GM23338 (cell line): ENCODE measurements around the gene SHF. TPM values are rescaled to one million over a fixed set of nuclear protein-coding genes. Genes with fewer than 3 reads are reported as not detected.

ENCODE experiments used
- ATAC-seq: fragments of 200-7000 bp; cut with Tn5 transposase; 3 replicates; pipeline ENCODE4 v1.9.1; 2020
- DNase-seq: peaks from one replicate; pipeline ENCODE4 v3.0.0-alpha.2; 2015; ENCODE audit warnings: low spot score
- H2AFZ ChIP-seq: fragments of 200-600 bp; sonication (generic); 2 replicates; pipeline ENCODE4 v1.8.0; 2016; ENCODE audit warnings: antibody characterized with exemption, mild to moderate bottlenecking, moderate library complexity
- H3F3A ChIP-seq: fragments of 200-600 bp; sonication (generic); replicated peaks from 2 replicates; pipeline ENCODE4 v1.8.0; 2017; ENCODE audit warnings: antibody characterized with exemption, mixed run types, low read depth
- H3K27ac ChIP-seq: fragments of 200-600 bp; sonication (generic); 2 replicates; pipeline ENCODE4 v1.6.1; 2016; ENCODE audit warnings: low read depth
- H3K27me3 ChIP-seq: fragments of 200-600 bp; sonication (generic); 2 replicates; pipeline ENCODE4 v1.8.0; 2016; ENCODE audit warnings: mild to moderate bottlenecking, mixed run types, moderate library complexity; ENCODE audit not compliant: insufficient read depth
- H3K36me3 ChIP-seq: fragments of 200-600 bp; sonication (generic); 2 replicates; pipeline ENCODE4 v1.8.0; 2016; ENCODE audit warnings: mild to moderate bottlenecking; ENCODE audit not compliant: insufficient read depth
- H3K4me1 ChIP-seq: fragments of 200-600 bp; sonication (generic); 2 replicates; pipeline ENCODE4 v1.8.0; 2016; ENCODE audit warnings: mild to moderate bottlenecking, moderate library complexity; ENCODE audit not compliant: insufficient read depth
- H3K4me2 ChIP-seq: fragments of 200-600 bp; sonication (generic); 2 replicates; pipeline ENCODE4 v1.7.1; 2017; ENCODE audit warnings: mixed run types
- H3K4me3 ChIP-seq: fragments of 200-600 bp; sonication (generic); 2 replicates; pipeline ENCODE4 v1.6.1; 2016; ENCODE audit warnings: mixed run types
- H3K79me2 ChIP-seq: fragments of 200-600 bp; sonication (generic); replicated peaks from 2 replicates; pipeline ENCODE4 v1.8.0; 2017; ENCODE audit warnings: mild to moderate bottlenecking; ENCODE audit not compliant: insufficient read depth
- H3K9me2 ChIP-seq: fragments of 200-600 bp; sonication (generic); 2 replicates; pipeline ENCODE4 v1.8.0; 2017; ENCODE audit not compliant: insufficient read depth
- H4K20me1 ChIP-seq: fragments of 200-600 bp; sonication (generic); replicated peaks from 2 replicates; pipeline ENCODE4 v1.8.0; 2017; ENCODE audit warnings: mild to moderate bottlenecking; ENCODE audit not compliant: insufficient read depth
- H3K27ac Mint-ChIP-seq: 2 replicates; pipeline ENCODE4 v1.8.0; 2020; ENCODE audit warnings: inconsistent platforms, mild to moderate bottlenecking, moderate library complexity, mixed read lengths
- H3K27me3 Mint-ChIP-seq: 3 replicates; pipeline ENCODE4 v1.8.0; 2022; ENCODE audit warnings: low read depth, mild to moderate bottlenecking, moderate library complexity, mixed read lengths, inconsistent platforms; ENCODE audit not compliant: insufficient read depth, poor library complexity
- H3K36me3 Mint-ChIP-seq: 3 replicates; pipeline ENCODE4 v1.8.0; 2021; ENCODE audit warnings: low read depth, mild to moderate bottlenecking, inconsistent platforms, moderate library complexity, mixed read lengths
- H3K4me1 Mint-ChIP-seq: 3 replicates; pipeline ENCODE4 v1.8.0; 2020; ENCODE audit warnings: mild to moderate bottlenecking, inconsistent platforms, mixed read lengths
- H3K4me3 Mint-ChIP-seq: 3 replicates; pipeline ENCODE4 v1.8.0; 2021; ENCODE audit warnings: moderate library complexity, mild to moderate bottlenecking, inconsistent platforms, mixed read lengths
- H3K9me3 Mint-ChIP-seq: 3 replicates; pipeline ENCODE4 v1.8.0; 2020; ENCODE audit warnings: moderate library complexity, mild to moderate bottlenecking, inconsistent platforms, mixed read lengths
- CREB1 ChIP-seq: fragments of 250-450 bp; sonication (Bioruptor Pico); IDR thresholded peaks from 2 replicates; pipeline ENCODE4 v1.5.0; 2020; ENCODE audit warnings: low read depth, mild to moderate bottlenecking, moderate library complexity
- EZH2phosphoT487 ChIP-seq: fragments of 200-600 bp; sonication (generic); IDR thresholded peaks from one replicate; pipeline ENCODE4 v1.8.1; 2018; ENCODE audit warnings: antibody characterized with exemption; ENCODE audit not compliant: unreplicated experiment
- POLR2AphosphoS5 ChIP-seq: IDR thresholded peaks from 2 replicates; pipeline ENCODE4 v1.6.1; 2016; ENCODE audit warnings: antibody characterized with exemption, low read depth
- ZNF114 ChIP-seq: fragments of 250-450 bp; sonication (Bioruptor Pico); IDR thresholded peaks from 2 replicates; pipeline ENCODE4 v1.5.0; 2020; ENCODE audit warnings: mild to moderate bottlenecking, moderate library complexity
- ZNF462 ChIP-seq: fragments of 250-450 bp; sonication (Bioruptor Pico); IDR thresholded peaks from 2 replicates; pipeline ENCODE4 v1.5.0; 2020; ENCODE audit warnings: mild to moderate bottlenecking, moderate library complexity
- polyA plus RNA-seq: library from polyadenylated mRNA; unstranded; fragments of >200 nt; fragmentation: Nextera tagmentation; extraction: Ambion mirVana; gene quantifications from 2 replicates; pipeline ENCODE4 v1.2.1, GENCODE V29; 2016
- total RNA-seq: library from RNA; depleted of rRNA; stranded (reverse); fragments of >200 nt; shearing (Covaris generic); gene quantifications from 2 replicates; pipeline ENCODE4 v1.2.3, GENCODE V29; 2014
- TF ChIP-seq, protein P1 (sequence below): IDR thresholded peaks from one replicate; pipeline ENCODE4 v1.6.1; 2018; ENCODE audit warnings: antibody characterized with exemption; ENCODE audit not compliant: unreplicated experiment
- TF ChIP-seq, protein P2 (sequence below): IDR thresholded peaks from 2 replicates; pipeline ENCODE4 v1.6.1; 2016; ENCODE audit warnings: antibody characterized with exemption

SHF gene
- total and polyA plus RNA-seq, 2 experiments from 2014 or later = 5.8 to 15.6 TPM

GRCh38 chr15:45148076-45149059 lies 39.4 kb downstream of the SHF start (continued):
- no peak for TF ChIP-seq ZNF462 (CRISPR knock-in tag)
- TF ChIP-seq CREB1 (CRISPR knock-in tag) = no peak
- no peak for TF ChIP-seq EZH2phosphoT487

DNA sequence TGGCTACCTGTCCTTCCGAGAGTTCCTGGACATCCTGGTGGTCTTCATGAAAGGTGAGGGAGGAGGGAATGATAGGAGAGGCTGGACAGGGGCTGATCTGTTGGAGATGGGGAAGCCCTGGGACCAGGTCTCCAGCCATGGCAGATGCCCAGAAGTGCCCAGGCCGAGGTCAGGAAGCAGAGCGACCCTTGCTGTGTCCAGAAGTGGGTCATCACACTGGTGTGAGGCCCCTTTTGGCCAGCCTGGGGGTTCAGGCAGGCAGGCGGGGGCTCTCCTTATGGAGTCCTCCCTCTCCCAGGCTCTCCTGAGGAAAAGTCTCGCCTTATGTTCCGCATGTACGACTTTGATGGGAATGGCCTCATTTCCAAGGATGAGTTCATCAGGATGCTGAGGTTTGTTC lies 40.2 kb downstream of the SHF start:
- Histone ChIP-seq H4K20me1 (no peaks in the 10 kb centered on the region), H3K79me2 (no peaks in the 10 kb centered on the region), H3K4me3 (no peak overlapping the region), H3K4me2 (no peak overlapping the region), H3K9me2 (no peaks in the 10 kb centered on the region), H3F3A (no peaks in the 10 kb centered on the region), H2AFZ (no peak overlapping the region), H3K36me3 (no peaks in the 10 kb centered on the region), H3K27ac (no peak overlapping the region), H3K27me3 (no peaks in the 10 kb centered on the region), H3K4me1 (no peaks in the 10 kb centered on the region)
- ATAC-seq = no peak
- DNase-seq = no peak
- Mint-ChIP-seq H3K9me3 (no peaks in the 10 kb centered on the region), H3K4me1 (peaks cover 5% of the 10 kb centered on the region; the same call in 1 of the 3 replicates), H3K27ac (no peak overlapping the region), H3K4me3 (no peak overlapping the region), H3K27me3 (no peaks in the 10 kb centered on the region), H3K36me3 (no peaks in the 10 kb centered on the region)
- TF ChIP-seq POLR2AphosphoS5 (no peak), ZNF114 (CRISPR knock-in tag) (no peak)
- TF ChIP-seq, protein P1, sequence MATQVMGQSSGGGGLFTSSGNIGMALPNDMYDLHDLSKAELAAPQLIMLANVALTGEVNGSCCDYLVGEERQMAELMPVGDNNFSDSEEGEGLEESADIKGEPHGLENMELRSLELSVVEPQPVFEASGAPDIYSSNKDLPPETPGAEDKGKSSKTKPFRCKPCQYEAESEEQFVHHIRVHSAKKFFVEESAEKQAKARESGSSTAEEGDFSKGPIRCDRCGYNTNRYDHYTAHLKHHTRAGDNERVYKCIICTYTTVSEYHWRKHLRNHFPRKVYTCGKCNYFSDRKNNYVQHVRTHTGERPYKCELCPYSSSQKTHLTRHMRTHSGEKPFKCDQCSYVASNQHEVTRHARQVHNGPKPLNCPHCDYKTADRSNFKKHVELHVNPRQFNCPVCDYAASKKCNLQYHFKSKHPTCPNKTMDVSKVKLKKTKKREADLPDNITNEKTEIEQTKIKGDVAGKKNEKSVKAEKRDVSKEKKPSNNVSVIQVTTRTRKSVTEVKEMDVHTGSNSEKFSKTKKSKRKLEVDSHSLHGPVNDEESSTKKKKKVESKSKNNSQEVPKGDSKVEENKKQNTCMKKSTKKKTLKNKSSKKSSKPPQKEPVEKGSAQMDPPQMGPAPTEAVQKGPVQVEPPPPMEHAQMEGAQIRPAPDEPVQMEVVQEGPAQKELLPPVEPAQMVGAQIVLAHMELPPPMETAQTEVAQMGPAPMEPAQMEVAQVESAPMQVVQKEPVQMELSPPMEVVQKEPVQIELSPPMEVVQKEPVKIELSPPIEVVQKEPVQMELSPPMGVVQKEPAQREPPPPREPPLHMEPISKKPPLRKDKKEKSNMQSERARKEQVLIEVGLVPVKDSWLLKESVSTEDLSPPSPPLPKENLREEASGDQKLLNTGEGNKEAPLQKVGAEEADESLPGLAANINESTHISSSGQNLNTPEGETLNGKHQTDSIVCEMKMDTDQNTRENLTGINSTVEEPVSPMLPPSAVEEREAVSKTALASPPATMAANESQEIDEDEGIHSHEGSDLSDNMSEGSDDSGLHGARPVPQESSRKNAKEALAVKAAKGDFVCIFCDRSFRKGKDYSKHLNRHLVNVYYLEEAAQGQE = no peak
- TF ChIP-seq, protein P2, sequence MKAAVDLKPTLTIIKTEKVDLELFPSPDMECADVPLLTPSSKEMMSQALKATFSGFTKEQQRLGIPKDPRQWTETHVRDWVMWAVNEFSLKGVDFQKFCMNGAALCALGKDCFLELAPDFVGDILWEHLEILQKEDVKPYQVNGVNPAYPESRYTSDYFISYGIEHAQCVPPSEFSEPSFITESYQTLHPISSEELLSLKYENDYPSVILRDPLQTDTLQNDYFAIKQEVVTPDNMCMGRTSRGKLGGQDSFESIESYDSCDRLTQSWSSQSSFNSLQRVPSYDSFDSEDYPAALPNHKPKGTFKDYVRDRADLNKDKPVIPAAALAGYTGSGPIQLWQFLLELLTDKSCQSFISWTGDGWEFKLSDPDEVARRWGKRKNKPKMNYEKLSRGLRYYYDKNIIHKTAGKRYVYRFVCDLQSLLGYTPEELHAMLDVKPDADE = no peak
